Activated CD4-positive, alpha-beta T cell treated with anti-CD3 and anti-CD28 coated beads for 1 hour (primary cell): ENCODE data around the gene GNB5.
"Not testable (repeated sequence)": the region's sequence is repeated elsewhere in the genome, so short reads cannot be mapped to it uniquely, and the experiment has no call there.

Experiments
- DNase-seq: peaks from one replicate; pipeline ENCODE4 v3.0.0-alpha.2; 2020

The GNB5 gene

DNA sequence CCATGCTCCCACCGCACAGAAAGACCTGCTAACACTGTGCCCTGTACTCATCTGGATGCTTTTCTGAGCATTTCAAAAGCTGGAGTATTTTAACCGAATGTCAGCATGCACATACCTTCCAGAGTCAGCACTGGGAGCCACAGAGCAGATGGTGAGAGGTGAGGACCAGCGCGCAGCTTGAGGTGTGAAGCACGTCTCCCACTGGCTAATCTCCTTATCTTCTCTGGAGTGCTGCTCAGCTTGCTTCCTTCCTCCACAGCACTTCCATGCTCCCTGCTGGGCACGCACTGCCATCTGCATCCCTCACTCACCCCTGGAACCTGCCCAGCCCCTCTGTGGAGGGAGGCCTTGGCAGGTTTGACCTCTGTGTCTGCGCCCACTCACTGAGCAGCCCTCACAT is at the start of gene GNB5:
TSS of gene GNB5 (minus strand) at position 186 of the 400 bp plus-strand sequence. CDS start 6,716 bp downstream, outside the sequence.
- no peak for DNase-seq

- no peak for DNase-seq
Measured at GRCh38 chr15:52240166-52240565, 49.0 kb upstream of the GNB5 start.

GRCh38 chr15:52238989-52239525 is 47.9 kb upstream of the GNB5 start:
- DNase-seq: not testable (repeated sequence)

- no peak for DNase-seq
Measured at GRCh38 chr15:52238149-52238548, 47.0 kb upstream of the GNB5 start.

DNA sequence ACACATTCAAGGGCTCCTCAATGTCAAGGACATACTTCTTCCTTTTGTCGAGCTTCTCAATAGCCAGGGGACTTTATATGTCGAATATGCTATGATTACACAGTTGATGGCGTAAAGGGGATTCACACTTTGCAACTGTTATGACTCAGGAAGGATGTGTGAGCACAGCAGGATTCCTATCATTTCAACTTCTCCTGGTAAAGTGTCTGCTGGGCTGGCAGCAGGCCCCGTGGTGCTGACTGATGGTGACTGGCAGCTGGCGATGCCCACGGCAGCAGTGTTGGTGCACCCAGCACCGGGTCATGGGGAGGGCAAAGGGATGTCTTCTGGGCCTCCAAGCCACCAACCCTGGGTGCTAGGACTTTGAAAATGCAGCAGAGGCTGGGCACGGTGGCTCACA is 44.8 kb upstream of the GNB5 start:
- no peak for DNase-seq

DNA sequence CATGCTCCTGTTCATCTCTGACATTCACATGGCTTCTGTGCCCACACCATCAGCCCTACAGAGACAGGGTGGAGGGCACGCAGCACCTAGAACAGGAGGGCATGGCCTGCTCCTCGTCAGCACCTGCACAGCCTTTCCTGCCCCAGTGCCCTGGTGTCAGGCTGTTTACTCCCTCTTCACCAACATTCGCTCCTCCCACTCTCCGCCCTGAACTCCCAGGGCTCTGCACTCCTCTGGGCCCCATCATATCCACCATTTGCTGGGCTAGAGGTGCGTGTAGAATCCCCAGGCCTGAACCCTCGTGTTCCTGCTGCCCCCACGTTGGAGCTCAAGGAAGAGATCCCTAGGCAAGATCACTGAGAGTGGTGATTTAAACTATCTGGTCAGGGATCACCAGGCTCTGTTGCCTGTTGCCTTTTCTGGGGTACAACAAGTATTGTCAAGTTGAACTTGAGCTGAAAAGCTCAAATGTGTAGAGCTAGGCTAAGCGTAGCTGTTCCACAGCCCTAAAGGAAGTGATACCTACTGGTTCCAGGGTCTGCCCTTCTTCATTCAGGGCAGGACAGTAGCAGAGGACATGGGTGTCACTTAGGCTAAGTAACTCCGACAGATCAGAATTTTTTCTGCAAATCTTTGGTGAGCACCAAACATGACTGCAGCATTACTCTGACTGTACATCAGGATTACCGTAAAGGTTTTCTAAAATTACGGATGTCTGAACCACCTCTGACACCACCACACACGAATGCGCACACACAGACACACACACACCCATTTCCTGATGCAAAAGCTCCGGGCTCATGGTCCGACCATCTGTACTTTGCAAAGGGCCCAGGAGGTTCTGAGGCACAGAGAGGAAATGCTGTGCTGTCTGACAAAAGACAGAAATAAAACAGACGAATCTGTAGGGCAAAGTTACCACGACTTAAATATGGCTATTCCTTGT is 43.7 kb upstream of the GNB5 start:
- DNase-seq: no peak

- no peak for DNase-seq
Measured at GRCh38 chr15:52233405-52233804, 42.2 kb upstream of the GNB5 start.

DNA sequence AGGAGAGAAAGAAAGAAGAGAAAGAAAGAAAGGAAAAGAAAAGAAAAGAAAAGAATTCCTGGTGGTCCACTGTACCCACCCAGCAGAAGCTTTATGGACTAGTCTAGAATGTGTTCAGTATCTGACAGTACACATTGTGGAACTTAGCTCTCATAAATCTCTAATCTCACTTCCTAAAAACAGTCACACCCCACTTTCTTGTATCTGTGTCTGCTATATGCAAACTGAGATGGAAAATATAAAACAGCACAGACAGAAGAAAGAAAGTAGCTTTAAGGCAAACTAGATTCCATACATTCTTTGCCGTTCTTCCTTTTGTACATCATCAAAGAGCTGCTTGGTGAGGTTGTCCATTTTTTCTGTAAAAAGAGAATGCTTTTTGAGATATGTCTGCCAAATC is 41.1 kb upstream of the GNB5 start:
- no peak for DNase-seq

DNA sequence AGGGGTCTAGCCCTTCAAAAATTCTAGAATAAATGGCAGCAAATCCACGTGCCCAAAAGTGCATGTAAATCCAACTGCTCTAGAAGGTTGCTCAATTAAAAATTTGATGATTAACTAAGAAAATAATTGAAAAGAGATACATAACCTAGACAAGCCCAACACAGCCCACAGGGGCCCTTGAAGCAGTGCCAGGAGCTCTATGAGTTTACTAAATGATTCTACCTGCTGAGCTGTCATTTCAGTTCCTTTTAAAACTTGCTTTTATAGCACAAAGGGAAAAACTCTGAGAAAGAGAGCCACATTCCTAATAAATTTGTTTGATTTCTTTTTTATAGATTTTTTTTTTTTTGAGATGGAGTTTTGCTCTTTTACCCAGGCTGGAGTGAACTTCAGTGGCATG is 38.9 kb upstream of the GNB5 start:
- DNase-seq: no peak

DNA sequence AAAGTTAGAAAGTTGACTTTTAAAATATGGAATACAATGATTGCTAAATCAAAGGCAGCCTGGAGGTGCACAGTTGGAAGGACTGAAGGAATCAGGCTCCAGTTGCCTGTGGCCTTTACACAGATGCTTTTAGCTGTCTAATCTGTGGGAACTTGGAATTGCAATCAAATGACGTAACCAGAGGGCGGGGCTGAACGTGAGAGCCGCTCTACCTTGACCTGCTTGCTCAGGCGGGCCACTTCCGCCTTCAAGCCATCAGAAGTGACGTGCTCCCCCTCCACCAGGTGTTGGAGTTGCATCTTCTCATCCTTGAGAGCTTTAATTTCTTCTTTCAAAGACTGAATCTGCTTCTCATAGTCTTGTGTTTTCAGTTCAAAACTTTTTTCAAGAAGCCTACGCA is 37.7 kb upstream of the GNB5 start:
- DNase-seq: no peak

- peak; percentile 46 for DNase-seq
Measured at GRCh38 chr15:52227456-52227855, 36.3 kb upstream of the GNB5 start.

DNA sequence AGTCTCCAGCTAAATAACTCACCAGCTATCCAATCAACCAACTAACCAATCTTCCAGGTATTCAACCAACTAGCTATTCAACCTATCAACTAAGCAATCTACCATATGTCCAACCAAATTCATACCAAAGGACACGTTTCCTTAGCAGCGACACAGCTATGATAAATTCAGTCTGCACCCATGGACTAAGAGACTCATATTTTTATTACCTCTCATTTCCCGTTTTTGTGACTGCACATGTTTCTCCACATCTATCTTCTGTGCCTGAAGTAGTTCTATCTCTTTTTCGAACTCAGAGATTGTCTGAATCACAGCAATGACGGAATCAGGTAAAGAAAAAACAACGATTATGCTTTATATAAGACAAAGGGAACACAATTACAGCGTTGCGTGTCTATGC is 34.0 kb upstream of the GNB5 start:
- no peak for DNase-seq

GRCh38 chr15:52224211-52224610 is 33.0 kb upstream of the GNB5 start:
- DNase-seq: no peak

DNA sequence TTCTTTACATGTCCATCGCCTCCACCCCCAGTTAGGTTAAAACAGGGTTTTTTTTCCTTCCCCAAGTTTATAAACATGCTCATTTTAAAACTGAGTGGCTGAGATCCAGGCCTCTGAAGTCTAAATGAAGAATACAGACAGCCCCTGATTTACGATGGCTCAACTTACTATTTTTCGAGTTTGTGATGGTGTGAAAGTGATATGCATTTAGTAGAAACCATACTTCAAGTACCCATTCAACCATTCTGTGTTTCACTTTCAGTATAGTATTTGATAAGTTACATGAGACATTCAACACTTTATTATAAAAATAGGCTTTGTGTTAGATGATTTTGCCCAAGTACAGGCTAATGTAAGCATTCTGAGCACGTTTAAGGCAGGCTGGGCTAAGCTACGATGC is 30.5 kb upstream of the GNB5 start:
- DNase-seq: no peak

GRCh38 chr15:52220937-52221660 is 29.9 kb upstream of the GNB5 start:
- no peak for DNase-seq

- DNase-seq: no peak
Measured at GRCh38 chr15:52220251-52220650, 29.1 kb upstream of the GNB5 start.

DNA sequence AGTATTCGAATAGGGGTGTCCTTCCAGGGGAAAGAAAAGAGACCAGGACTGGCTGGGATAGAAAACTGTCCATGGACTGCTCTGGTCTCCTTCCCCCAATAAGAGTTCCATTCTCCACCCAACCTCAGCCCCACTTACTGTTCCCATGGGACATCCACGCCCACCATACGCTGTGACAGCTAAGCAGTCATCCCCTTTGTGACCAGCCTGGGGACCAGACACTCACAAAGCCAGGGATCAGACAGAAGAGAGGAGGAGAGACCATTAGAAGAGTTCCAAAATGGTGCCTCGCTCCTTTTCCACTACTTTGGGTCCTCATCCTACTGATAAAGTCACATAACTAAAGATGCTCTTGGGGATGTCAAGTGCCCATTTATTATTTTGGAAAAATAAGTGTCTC is 27.6 kb upstream of the GNB5 start:
- DNase-seq: no peak

DNA sequence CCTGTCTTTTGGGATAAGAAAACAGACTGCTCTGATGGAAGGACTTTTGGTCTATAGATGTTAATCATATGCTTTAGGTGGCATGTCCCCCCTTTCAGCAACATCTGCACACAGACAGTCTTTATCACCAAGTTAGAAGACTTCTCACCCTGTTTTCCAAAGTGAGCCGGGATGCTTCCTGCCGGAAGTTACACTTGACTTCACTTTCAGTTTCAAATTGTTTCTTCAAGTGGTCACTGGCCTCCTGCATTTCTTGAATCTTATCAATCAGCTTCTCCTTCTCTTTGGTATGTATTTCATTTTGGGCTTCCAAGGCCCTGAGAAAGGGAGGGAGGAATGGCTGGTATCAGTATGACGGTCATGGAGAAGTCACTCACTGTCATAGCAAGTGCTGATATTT is 27.2 kb upstream of the GNB5 start:
- no peak for DNase-seq

GRCh38 chr15:52217186-52217585 is 26.0 kb upstream of the GNB5 start:
- DNase-seq: no peak

DNA sequence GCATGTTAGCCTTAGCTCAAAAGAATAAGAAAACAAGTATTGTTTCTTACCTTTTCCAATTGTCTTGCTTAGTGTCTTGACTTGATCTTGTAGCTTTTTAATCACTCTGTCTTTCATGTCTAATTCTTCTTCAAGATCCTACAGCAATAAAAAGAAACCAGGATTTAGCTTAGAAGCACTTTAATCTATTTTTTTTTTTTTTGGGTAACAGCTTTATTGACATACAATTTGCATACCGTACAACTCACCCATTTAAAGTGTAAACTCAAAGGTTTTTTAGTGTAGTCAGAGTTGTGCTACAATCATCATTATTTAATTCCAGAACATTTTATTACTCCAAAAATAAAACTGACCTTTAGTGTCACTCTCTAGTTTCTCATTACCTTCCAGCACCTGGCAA is 23.4 kb upstream of the GNB5 start:
- DNase-seq: no peak

- DNase-seq: no peak
Measured at GRCh38 chr15:52213206-52213605, 22.0 kb upstream of the GNB5 start.

- peak; percentile 60 for DNase-seq
Measured at GRCh38 chr15:52208306-52208946, 17.2 kb upstream of the GNB5 start.

DNA sequence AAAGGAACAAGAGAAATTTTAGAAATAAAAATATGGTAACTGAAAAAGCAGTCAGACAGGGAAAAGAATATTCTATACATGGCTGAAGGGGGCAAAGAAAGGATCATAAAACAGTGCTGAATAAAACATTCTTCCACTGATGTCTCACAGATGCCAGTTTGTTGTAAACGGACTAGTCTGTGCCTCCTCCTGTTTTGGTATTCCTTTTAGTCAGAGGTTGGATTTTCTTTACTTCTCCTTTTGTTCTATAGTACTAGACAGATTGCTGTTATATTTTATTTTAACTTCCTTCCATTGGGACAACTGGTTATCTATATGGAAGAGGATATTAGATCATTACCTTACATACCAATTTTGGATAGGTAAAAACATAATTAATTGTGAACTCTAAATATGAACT is 16.0 kb upstream of the GNB5 start:
- no peak for DNase-seq
